Measurements from ENCODE around the gene SMARCC2. TPM values are rescaled to one million over a fixed set of nuclear protein-coding genes. Genes with fewer than 3 reads are reported as not detected.

The SMARCC2 gene
- total and polyA plus RNA-seq, 9 donors, result 57.9 to 172 (median 117) TPM

- no peak for TF ChIP-seq EP300 (IDR thresholded peaks at IDR 0.05)
- TF ChIP-seq POLR2A (IDR thresholded peaks at IDR 0.05), result no peak
- TF ChIP-seq CTCF (IDR thresholded peaks at IDR 0.05), result no peak
- intact Hi-C loops (cut with DNase I), result loop anchor here in 3 of 4 donors (2.0 to 10.0 kb wide), 3 partner anchors 59 to 335 kb away; partner anchors contain the start of genes NABP2 (in 2 of the 3), RNF41 (in 2 of the 3), SPRYD4 (in 2 of the 3) and SMARCC2 (in 1 of the 3)
- 53 to 60% (median 54%) methylated on average over 22 of the region's 22 CpGs for WGBS, 3 donors
- H3K27ac ChIP-seq, result peak overlapping the region; percentile 44 to 78
- peaks cover 9% of the 10 kb centered on the region for H3K4me1 ChIP-seq (ENCODE audit: insufficient read depth)
- H3K9me3 ChIP-seq, result no peaks in the 10 kb centered on the region
- no peak overlapping the region for H3K4me3 ChIP-seq
- no peaks in the 10 kb centered on the region for H3K27me3 ChIP-seq
- no peak for DNase-seq
- H3K36me3 ChIP-seq, result no peaks in the 10 kb centered on the region
These were observed 59.3 kb downstream of the SMARCC2 start for GRCh38 chr12:56129942-56130495.

- H3K27ac ChIP-seq, result peak overlapping the region; percentile 78 to 90
- H3K4me1 ChIP-seq (ENCODE audit: insufficient read depth), result peaks cover 9% of the 10 kb centered on the region
- intact Hi-C loops (cut with DNase I), result loop anchor here in 3 of 4 donors (2.0 to 10.0 kb wide), 3 partner anchors 59 to 335 kb away; partner anchors contain the start of genes NABP2 (in 2 of the 3), RNF41 (in 2 of the 3), SPRYD4 (in 2 of the 3) and SMARCC2 (in 1 of the 3)
- no peaks in the 10 kb centered on the region for H3K36me3 ChIP-seq
- no peaks in the 10 kb centered on the region for H3K9me3 ChIP-seq
- DNase-seq, result peak; percentile 74 to 84 (median 74)
- peak overlapping the region; percentile 63 for H3K4me3 ChIP-seq
- 2% methylated on average over 29 of the region's 29 CpGs for WGBS, 3 donors
- TF ChIP-seq EP300 (IDR thresholded peaks at IDR 0.05), result no peak
- TF ChIP-seq POLR2A (IDR thresholded peaks at IDR 0.05), result peak; percentile 20
- peak in 1 of 3 donors; percentile 10 for TF ChIP-seq CTCF (IDR thresholded peaks at IDR 0.05)
- no peaks in the 10 kb centered on the region for H3K27me3 ChIP-seq
These were observed 59.9 kb downstream of the SMARCC2 start for GRCh38 chr12:56129206-56129941.

GRCh38 chr12:56128670-56129205 lies 60.5 kb downstream of the SMARCC2 start:
- H3K9me3 ChIP-seq, result no peaks in the 10 kb centered on the region
- intact Hi-C loops (cut with DNase I), result loop anchor here in 3 of 4 donors (2.0 to 10.0 kb wide), 3 partner anchors 60 to 336 kb away; partner anchors contain the start of genes NABP2 (in 2 of the 3), RNF41 (in 2 of the 3), SPRYD4 (in 2 of the 3) and SMARCC2 (in 1 of the 3)
- no peaks in the 10 kb centered on the region for H3K27me3 ChIP-seq
- H3K27ac ChIP-seq, result peak overlapping the region; percentile 78 to 90
- H3K4me1 ChIP-seq (ENCODE audit: insufficient read depth), result peaks cover 9% of the 10 kb centered on the region
- H3K4me3 ChIP-seq, result peak overlapping the region; percentile 63
- 0 to 1% (median 0%) methylated on average over 20 of the region's 20 CpGs for WGBS, 3 donors
- no peak for TF ChIP-seq EP300 (IDR thresholded peaks at IDR 0.05)
- TF ChIP-seq CTCF (IDR thresholded peaks at IDR 0.05), result no peak
- TF ChIP-seq POLR2A (IDR thresholded peaks at IDR 0.05), result no peak
- H3K36me3 ChIP-seq, result no peaks in the 10 kb centered on the region
- DNase-seq, result peak in 3 of 5 donors; percentile 51 to 67 (median 57)

All from ovary (tissue), 9 donors.